GM12878 (cell line): ENCODE measurements around the gene SUPT4H1. TPM values are rescaled to one million over a fixed set of nuclear protein-coding genes. Genes with fewer than 3 reads are reported as not detected.

Source experiments
- CHD1 ChIP-seq: IDR thresholded peaks from 2 replicates; pipeline ENCODE4 v1.6.1; 2012; ENCODE audit warnings: low read depth, low read length, improper control_type of control experiment
- E2F8 ChIP-seq: fragments of 450-650 bp; IDR thresholded peaks from 2 replicates; pipeline ENCODE4 v1.6.1; 2018; ENCODE audit warnings: mild to moderate bottlenecking, low read depth, moderate library complexity; ENCODE audit not compliant: partially characterized antibody
- HSF1 ChIP-seq: fragments of 150-350 bp; IDR thresholded peaks from 2 replicates; pipeline ENCODE4 v1.6.1; 2014; ENCODE audit warnings: mild to moderate bottlenecking, low read depth, low read length
- KLF5 ChIP-seq: fragments of 450-650 bp; IDR thresholded peaks from 2 replicates; pipeline ENCODE4 v1.6.1; 2014; ENCODE audit warnings: mild to moderate bottlenecking; ENCODE audit not compliant: partially characterized antibody
- LARP7 ChIP-seq: fragments of 450-650 bp; IDR thresholded peaks from 2 replicates; pipeline ENCODE4 v1.6.1; 2017; ENCODE audit warnings: mild to moderate bottlenecking
- NR2F1 ChIP-seq: fragments of 450-650 bp; conservative IDR thresholded peaks from 2 replicates; pipeline ENCODE4 v1.6.1; 2017; ENCODE audit warnings: mild to moderate bottlenecking
- SREBF2 ChIP-seq: IDR thresholded peaks from 2 replicates; pipeline ENCODE4 v1.6.1; 2012; ENCODE audit warnings: mild to moderate bottlenecking, low read length
- SUPT20H ChIP-seq: IDR thresholded peaks from 2 replicates; pipeline ENCODE4 v1.6.1; 2011; ENCODE audit warnings: low read depth, mild to moderate bottlenecking, low read length, moderate library complexity, borderline replicate concordance; ENCODE audit not compliant: control insufficient read depth
- TCF7 ChIP-seq: IDR thresholded peaks from 2 replicates; pipeline ENCODE4 v1.6.1; 2014; ENCODE audit warnings: antibody characterized with exemption, borderline replicate concordance
- USF2 ChIP-seq: IDR thresholded peaks from 2 replicates; pipeline ENCODE4 v1.6.1; 2011; ENCODE audit warnings: low read depth, low read length, improper control_type of control experiment, borderline replicate concordance
- ZBED1 ChIP-seq: IDR thresholded peaks from 2 replicates; pipeline ENCODE4 v1.6.1; 2016; ENCODE audit warnings: borderline replicate concordance
- ZBTB4 ChIP-seq: fragments of 450-650 bp; formaldehyde crosslinking; IDR thresholded peaks from 2 replicates; pipeline ENCODE4 v1.4.0; 2022; ENCODE audit warnings: mild to moderate bottlenecking, moderate library complexity
- polyA plus RNA-seq, 11 experiments: library from polyadenylated mRNA; depleted of rRNA in 4 of 11; unstranded in 6 of 11; stranded (reverse) in 5 of 11; fragments of >200 nt; fragmentation: Nextera tagmentation in 4 of 11; fragmentation: Illumina TruSeq in 1 of 11; extraction: Ambion mirVana in 4 of 11; extraction: Trizol in 1 of 11; gene quantifications; 1 replicate in 1 of 11; 2 replicates in 10 of 11; pipeline versions ENCODE4 v1.2.1 to v1.2.3, GENCODE V29; 2011 to 2016; ENCODE audit warnings: inconsistent platforms in 2 of 11, missing spikeins in 2 of 11, low read depth in 1 of 11
- total RNA-seq, 4 experiments: library from RNA; depleted of rRNA in 3 of 4; stranded (reverse); fragments of >200 nt in 3 of 4; fragmentation: Illumina TruSeq in 1 of 4; extraction: Trizol in 1 of 4; gene quantifications; 2 replicates each; pipeline versions ENCODE4 v1.2.1 to v1.2.3, GENCODE V29; 2013 to 2021
- TF ChIP-seq, protein P1 (sequence below): fragments of 450-650 bp; IDR thresholded peaks from 2 replicates; pipeline ENCODE4 v1.6.1; 2017; ENCODE audit warnings: mild to moderate bottlenecking, moderate library complexity
- TF ChIP-seq, protein P2 (sequence below): IDR thresholded peaks from 2 replicates; pipeline ENCODE4 v1.6.1; 2011; ENCODE audit warnings: low read depth, mild to moderate bottlenecking, low read length, moderate library complexity, borderline replicate concordance; ENCODE audit errors: extremely low read depth

SUPT4H1 gene
- total and polyA plus RNA-seq, 10 of the 15 experiments (the other 5 are each of a cell fraction or from before 2014, with no cell fraction given) = 83.8 to 293 (median 128) TPM

GRCh38 chr17:58324409-58325288, 27.4 kb downstream of the SUPT4H1 start (continued):
- TF ChIP-seq SREBF2 (no peak), LARP7 (0 out of 2 replicates have a peak, but pooled peaks have one; percentile 25), KLF5 (peak; percentile 76), E2F8 (no peak), TCF7 (no peak), SUPT20H (no peak), ZBED1 (0 out of 2 replicates have a peak, but pooled peaks have one; percentile 33), NR2F1 (peak; percentile 40; the same call in 1 of the 2 replicates), CHD1 (peak; percentile 89; the same call in 1 of the 2 replicates), HSF1 (no peak), ZBTB4 (CRISPR knock-in tag) (no peak; the same call in 1 of the 2 replicates), USF2 (no peak)
- TF ChIP-seq, protein P1, sequence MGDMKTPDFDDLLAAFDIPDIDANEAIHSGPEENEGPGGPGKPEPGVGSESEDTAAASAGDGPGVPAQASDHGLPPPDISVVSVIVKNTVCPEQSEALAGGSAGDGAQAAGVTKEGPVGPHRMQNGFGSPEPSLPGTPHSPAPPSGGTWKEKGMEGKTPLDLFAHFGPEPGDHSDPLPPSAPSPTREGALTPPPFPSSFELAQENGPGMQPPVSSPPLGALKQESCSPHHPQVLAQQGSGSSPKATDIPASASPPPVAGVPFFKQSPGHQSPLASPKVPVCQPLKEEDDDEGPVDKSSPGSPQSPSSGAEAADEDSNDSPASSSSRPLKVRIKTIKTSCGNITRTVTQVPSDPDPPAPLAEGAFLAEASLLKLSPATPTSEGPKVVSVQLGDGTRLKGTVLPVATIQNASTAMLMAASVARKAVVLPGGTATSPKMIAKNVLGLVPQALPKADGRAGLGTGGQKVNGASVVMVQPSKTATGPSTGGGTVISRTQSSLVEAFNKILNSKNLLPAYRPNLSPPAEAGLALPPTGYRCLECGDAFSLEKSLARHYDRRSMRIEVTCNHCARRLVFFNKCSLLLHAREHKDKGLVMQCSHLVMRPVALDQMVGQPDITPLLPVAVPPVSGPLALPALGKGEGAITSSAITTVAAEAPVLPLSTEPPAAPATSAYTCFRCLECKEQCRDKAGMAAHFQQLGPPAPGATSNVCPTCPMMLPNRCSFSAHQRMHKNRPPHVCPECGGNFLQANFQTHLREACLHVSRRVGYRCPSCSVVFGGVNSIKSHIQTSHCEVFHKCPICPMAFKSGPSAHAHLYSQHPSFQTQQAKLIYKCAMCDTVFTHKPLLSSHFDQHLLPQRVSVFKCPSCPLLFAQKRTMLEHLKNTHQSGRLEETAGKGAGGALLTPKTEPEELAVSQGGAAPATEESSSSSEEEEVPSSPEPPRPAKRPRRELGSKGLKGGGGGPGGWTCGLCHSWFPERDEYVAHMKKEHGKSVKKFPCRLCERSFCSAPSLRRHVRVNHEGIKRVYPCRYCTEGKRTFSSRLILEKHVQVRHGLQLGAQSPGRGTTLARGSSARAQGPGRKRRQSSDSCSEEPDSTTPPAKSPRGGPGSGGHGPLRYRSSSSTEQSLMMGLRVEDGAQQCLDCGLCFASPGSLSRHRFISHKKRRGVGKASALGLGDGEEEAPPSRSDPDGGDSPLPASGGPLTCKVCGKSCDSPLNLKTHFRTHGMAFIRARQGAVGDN = 0 out of 2 replicates have a peak, but pooled peaks have one; percentile 27
- TF ChIP-seq, protein P2, sequence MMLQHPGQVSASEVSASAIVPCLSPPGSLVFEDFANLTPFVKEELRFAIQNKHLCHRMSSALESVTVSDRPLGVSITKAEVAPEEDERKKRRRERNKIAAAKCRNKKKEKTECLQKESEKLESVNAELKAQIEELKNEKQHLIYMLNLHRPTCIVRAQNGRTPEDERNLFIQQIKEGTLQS = no peak
